GM21423 (cell line): ENCODE data around the gene PPP1R1A.

ENCODE experiments used
- ATAC-seq: cut with Tn5 transposase; IDR thresholded peaks from one replicate; pipeline ENCODE4 v1.9.1; 2021; ENCODE audit warnings: mild to moderate bottlenecking, moderate library complexity; ENCODE audit not compliant: unreplicated experiment

Gene PPP1R1A

GRCh38 chr12:54572881-54573280, 15.6 kb downstream of the PPP1R1A start:
- ATAC-seq: no peak

- no peak for ATAC-seq
Measured at GRCh38 chr12:54571193-54572188, 17.0 kb downstream of the PPP1R1A start.

GRCh38 chr12:54569995-54570528, 18.4 kb downstream of the PPP1R1A start:
- no peak for ATAC-seq

GRCh38 chr12:54569072-54569471, 19.4 kb downstream of the PPP1R1A start:
- ATAC-seq: no peak

- no peak for ATAC-seq
Measured at GRCh38 chr12:54566792-54567191, 21.7 kb downstream of the PPP1R1A start.

DNA sequence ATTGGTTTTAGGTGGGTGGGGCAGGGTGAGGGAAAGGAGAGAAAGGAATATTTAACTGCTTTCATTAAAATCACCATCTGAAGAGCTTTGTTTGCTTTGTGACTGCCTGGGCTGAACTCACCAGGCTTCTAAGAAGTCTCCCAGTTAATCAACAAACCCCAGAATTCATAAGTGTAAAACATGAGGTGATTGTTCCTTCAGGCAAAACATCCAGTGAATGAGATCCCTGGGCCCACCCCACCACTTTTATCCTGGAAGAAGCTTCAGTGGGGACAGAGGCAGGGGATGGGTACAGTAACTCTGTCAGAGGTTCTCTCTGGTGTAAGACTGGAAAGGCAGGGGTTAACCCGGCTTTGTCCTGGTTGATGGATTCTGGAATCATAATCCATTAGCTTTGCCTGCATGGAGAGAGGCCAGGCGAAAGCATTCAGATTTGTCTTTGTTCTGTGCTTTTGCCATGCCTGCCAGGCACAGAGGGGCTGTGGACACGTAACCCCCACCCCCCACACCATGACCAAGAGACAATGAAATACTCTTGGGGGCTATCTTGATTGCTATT, 22.4 kb downstream of the PPP1R1A start:
- no peak for ATAC-seq

DNA sequence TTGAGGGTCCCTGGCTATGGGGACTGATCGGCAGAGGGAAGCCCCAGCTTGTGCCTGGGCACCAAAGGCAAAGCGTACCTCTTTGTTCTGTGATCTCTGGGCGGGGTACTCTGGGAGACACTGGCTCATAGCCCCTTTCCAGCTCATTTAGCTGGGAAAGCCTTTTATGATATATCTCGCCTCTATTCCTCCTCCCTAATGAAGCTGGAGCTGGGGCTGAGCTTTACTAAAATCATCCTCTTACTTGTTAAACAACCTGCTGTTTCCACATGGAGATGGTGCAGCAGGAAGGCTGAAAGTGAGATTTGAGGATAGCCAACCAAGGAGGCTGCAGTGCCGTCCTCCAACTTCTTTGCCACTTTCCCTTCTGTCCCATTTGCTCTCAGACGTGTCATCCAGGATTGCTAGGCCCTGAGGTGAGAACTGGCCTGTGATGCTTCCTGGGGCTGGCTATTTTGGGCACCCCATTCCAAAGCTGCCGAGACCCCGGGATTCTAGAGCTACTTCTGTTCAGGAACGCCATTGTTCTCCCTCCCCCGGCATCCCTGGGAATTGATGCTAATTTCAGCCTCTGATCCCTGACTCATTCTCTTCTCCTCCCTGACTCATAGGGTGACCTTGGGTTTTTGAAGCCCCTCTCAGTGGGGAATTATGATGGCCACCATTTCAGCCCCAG, 23.0 kb downstream of the PPP1R1A start:
- no peak for ATAC-seq

GRCh38 chr12:54564768-54565167, 23.7 kb downstream of the PPP1R1A start:
- ATAC-seq: no peak

GRCh38 chr12:54563787-54564186, 24.7 kb downstream of the PPP1R1A start:
- no peak for ATAC-seq

GRCh38 chr12:54562750-54563356, 25.6 kb downstream of the PPP1R1A start:
- no peak for ATAC-seq

DNA sequence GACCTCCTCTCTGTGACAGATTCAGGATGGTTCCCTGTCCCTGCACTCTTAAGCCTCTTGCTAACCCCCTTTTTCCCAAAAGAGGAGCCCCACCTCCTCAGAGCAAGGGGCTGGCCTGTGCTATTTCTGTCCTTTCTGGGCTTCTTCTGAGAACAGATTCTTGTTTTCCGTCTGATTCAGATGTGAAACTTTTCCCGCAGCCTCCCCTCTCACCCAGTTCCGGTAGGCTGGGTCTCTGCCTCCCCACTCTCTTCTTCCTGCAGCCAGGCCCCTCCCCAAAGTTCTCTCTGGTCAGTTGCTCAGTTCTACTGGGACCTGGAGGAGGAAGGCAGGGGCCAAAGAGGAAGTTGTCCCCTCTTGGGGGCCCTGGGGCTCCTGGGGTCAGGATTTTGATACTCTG, 27.3 kb downstream of the PPP1R1A start:
- no peak for ATAC-seq

DNA sequence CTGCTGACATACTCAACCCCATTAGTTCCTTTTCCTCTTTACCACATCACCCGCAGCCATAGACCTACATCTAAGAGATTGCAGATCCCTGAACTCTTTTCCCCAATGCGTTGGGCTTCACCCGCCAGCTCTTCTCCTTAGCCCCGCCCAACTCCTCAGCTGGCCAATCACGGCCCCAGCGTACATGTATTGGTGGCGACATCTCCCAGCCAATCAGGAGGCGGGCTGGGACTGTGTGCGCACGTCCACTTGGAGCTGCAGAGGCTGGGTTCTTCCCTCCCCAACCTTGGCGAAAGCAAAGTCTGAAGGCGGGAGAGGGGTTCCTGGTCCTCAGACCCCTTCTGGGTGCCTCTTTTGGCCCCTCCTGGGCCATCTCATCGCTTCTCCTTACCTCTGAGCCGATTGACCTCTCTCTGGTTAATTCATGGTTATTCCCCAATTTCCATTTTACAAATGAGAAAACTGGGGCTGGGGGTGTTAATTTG, 28.0 kb downstream of the PPP1R1A start:
- peak; percentile 100 for ATAC-seq

- ATAC-seq: no peak
Measured at GRCh38 chr12:54558759-54559158, 29.7 kb downstream of the PPP1R1A start.

DNA sequence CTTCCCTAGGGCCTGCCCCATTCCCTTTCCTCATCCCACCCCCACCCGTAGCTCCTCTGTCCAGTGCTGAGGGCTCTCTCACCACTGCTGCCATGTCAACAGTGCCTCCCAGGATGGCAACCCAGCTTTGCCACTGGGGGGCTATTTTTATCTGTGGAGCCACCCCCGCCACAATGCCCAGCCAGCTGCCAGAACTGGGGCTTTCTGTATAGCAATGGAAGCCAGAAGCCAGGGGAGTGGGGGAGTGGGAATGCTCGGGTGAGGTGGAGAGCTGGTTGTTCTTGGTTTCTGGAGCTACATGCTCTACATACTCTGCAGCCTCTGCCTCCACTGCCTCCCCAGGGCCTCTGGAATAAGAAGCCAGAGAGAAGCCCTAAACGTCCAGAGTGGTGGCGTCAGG, 30.1 kb downstream of the PPP1R1A start:
- ATAC-seq: no peak

DNA sequence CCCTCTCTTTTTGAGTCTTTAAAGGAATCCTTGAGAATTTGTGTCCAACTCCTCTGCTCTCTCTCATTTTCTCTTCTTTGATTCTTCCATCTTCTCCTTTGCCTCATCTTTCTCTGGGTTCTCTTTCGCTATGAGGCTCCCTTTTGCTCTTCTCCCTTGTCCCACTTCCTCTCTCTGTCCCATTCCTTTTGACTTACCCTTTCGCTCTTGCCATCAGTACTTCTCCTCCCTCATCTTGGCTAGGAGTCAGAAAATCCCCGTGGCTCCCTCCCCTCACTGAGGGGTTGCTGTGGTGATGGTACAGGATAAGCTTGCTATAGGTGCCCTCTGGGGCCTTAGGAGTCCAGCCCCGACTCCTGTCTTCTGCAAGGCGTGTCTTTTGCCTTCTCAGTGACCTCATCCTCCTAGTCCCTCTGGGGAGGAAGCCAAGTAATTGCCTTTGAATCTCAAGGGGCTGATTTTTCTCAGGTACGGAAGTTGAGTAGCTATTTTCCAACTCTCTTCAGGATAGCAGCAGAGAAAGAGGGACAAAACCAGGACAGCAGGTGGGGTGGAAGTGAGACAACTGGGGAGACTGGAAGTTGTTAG, 32.7 kb downstream of the PPP1R1A start:
- no peak for ATAC-seq

- ATAC-seq: no peak
Measured at GRCh38 chr12:54549774-54550451, 38.5 kb downstream of the PPP1R1A start.

DNA sequence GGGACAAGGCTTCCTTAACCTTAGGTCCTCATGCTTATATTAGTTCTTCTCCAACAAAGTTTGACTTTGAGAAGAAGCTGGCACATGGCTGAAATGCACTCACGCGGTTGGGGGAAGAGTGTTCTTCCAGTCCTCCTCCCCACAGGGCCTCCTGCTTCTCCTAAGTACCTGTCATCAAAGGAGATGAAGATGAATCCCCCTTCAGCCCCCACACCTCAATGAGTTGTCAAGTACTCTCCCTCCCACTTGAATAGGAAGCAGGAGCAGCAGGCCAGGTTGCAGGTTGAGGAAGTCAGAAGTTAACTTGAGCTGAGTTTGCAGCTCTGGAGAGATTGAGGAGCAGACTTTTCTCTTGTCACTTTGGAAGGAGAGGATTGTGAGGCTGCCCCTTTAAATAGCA, 41.9 kb downstream of the PPP1R1A start:
- no peak for ATAC-seq

- no peak for ATAC-seq
Measured at GRCh38 chr12:54544743-54545142, 43.7 kb downstream of the PPP1R1A start.

GRCh38 chr12:54543526-54543925, 44.9 kb downstream of the PPP1R1A start:
- no peak for ATAC-seq

DNA sequence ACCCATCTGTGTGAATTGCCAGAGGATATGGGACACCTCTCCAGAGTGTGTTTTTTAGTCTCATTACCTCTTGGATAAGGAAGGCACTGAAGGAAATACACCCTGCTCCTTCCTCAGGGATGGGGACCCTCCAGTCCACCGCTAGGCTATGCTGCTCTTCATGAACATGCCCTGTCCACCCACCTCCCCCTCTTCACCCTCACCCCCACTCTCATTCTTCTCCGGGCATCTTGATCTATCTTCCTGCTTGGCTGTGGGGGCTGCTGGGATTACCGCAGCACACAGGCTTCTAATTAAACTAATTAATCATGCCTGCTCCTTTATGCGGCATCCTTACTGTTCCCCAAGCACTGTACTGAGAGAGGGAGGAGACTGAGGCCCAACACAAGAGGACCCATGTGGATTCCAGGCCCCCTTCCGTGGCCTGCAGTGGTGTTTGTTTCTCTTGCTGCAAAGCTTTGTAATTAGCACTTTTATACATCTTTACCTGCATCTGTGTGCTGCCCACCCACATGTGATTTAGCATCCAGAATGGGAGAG, 46.6 kb downstream of the PPP1R1A start:
- ATAC-seq: no peak
